ENCODE measurements around the gene FAM78A. TPM values are rescaled to one million over a fixed set of nuclear protein-coding genes. Genes with fewer than 3 reads are reported as not detected.

FAM78A gene
- total and polyA plus RNA-seq, 2 of the 8 experiments (the other 6 are each of a cell fraction or from before 2014, with no cell fraction given), result 3.1 TPM

- no peak overlapping the region for H3K56ac ChIP-seq (replicated peaks; ENCODE audit: insufficient read length, low read depth, low read length)
- H3K36me3 ChIP-seq (ENCODE audit: control insufficient read depth in 2 of 4, insufficient read depth in 4 of 4, low read length in 3 of 4), result no peaks in the 10 kb centered on the region
- H3K23me2 ChIP-seq (ENCODE audit: low read depth, low read length), result no peaks in the 10 kb centered on the region
- CTCF ChIA-PET (ENCODE audit: partially characterized antibody), result interaction anchor here (1.0 to 2.4 kb wide), 4 partner anchors 25 to 117 kb away, joined by 3 to 8 read pairs (median 4); no protein-coding TSS in a partner anchor
- H3K9me3 ChIP-seq (ENCODE audit: insufficient read depth in 2 of 2, low read depth in 1 of 2, low read length in 1 of 2), result no peaks in the 10 kb centered on the region
- H2BK15ac ChIP-seq (ENCODE audit: low read length), result no peak overlapping the region
- no peak overlapping the region for H3K4me2 ChIP-seq (ENCODE audit: insufficient read depth in 1 of 2, low read depth in 2 of 2, low read length in 2 of 2)
- H2BK20ac ChIP-seq (ENCODE audit: low read length), result no peak overlapping the region
- H2AK5ac ChIP-seq (ENCODE audit: low read depth, low read length), result no peak overlapping the region
- no peak overlapping the region for H2BK5ac ChIP-seq (ENCODE audit: low read depth, low read length)
- H4K5ac ChIP-seq (ENCODE audit: insufficient read length, low read depth, low read length), result no peak overlapping the region
- no peaks in the 10 kb centered on the region for H3K79me1 ChIP-seq (ENCODE audit: low read depth, low read length)
- peaks cover 0 to 2% (median 0%) of the 10 kb centered on the region in 4 experiments; a peak in 1 of 7 replicates for H3K4me1 ChIP-seq (replicated peaks in 1 of 4; ENCODE audit: control insufficient read depth in 3 of 4, insufficient read depth in 4 of 4, low read length in 3 of 4)
- H3K9ac ChIP-seq (replicated peaks in 1 of 4; ENCODE audit: extremely low read depth in 1 of 4, low read depth in 3 of 4, low read length in 3 of 4), result no peak overlapping the region
- no peak overlapping the region for H2BK12ac ChIP-seq (ENCODE audit: low read depth, low read length)
- H3K18ac ChIP-seq (ENCODE audit: extremely low read depth, low read length), result no peak overlapping the region
- no peak overlapping the region for H4K91ac ChIP-seq (replicated peaks; ENCODE audit: insufficient read length, low read length)
- no peak overlapping the region for H3K4ac ChIP-seq (replicated peaks; ENCODE audit: insufficient read length, low read depth, low read length)
- no peak overlapping the region for H2BK120ac ChIP-seq (replicated peaks; ENCODE audit: low read depth, low read length)
- WGBS, 2 experiments (ENCODE audit: extremely low coverage in 1 of 2, insufficient coverage in 1 of 2, insufficient read length in 1 of 2, insufficient replicate concordance in 2 of 2, low coverage in 1 of 2, low lambda C conversion rate in 2 of 2, missing lambda C conversion rate in 1 of 2), result 94% methylated on average over 8 of the region's 8 CpGs; no CpG with 5 or more reads in 1 of the 2 experiments
- no peak overlapping the region for H4K8ac ChIP-seq (ENCODE audit: extremely low read depth, insufficient read depth, low read length)
- no peak for DNase-seq (ENCODE audit: low read depth in 1 of 2, low spot score in 2 of 2)
- no peaks in the 10 kb centered on the region for H3K27me3 ChIP-seq (replicated peaks in 1 of 4; ENCODE audit: control insufficient read depth in 3 of 4, extremely low read depth in 1 of 4, insufficient read depth in 3 of 4, low read length in 3 of 4)
- H3K23ac ChIP-seq (ENCODE audit: insufficient read length), result no peak overlapping the region
- no peak overlapping the region for H3K4me3 ChIP-seq (ENCODE audit: extremely low read depth in 1 of 4, insufficient read depth in 2 of 4, low read depth in 3 of 4, low read length in 4 of 4)
- no peak overlapping the region for H3K14ac ChIP-seq (ENCODE audit: insufficient read length)
- H2AFZ ChIP-seq (ENCODE audit: low read length), result no peak overlapping the region
- POLR2A ChIA-PET (ENCODE audit: partially characterized antibody), result interaction anchor here (1.6 kb wide), 1 partner anchor 12 kb away, joined by 3 read pairs; no protein-coding TSS in a partner anchor
- no peak overlapping the region for H3K27ac ChIP-seq (ENCODE audit: low read depth, low read length)
- no peaks in the 10 kb centered on the region for H3K79me2 ChIP-seq (ENCODE audit: control insufficient read depth in 1 of 2, insufficient read depth in 2 of 2, low read length in 2 of 2)
- H4K20me1 ChIP-seq (replicated peaks in 1 of 2; ENCODE audit: control insufficient read depth in 1 of 2, insufficient read depth in 2 of 2, low read length in 2 of 2), result no peaks in the 10 kb centered on the region
- FAIRE-seq, result no peak
- TF ChIP-seq RXRA (IDR thresholded peaks at IDR 0.05; ENCODE audit: insufficient read depth, low read depth, low read length) (no peak), EGR1 (IDR thresholded peaks at IDR 0.05; ENCODE audit: borderline replicate concordance, low read depth, low read length) (no peak), CHD2 (IDR thresholded peaks at IDR 0.05; ENCODE audit: low read length) (no peak), CTCF (IDR thresholded peaks at IDR 0.05; ENCODE audit: control extremely low read depth in 1 of 3, insufficient read depth in 1 of 3, low read depth in 1 of 3, low read length in 3 of 3) (no peak), ZNF274 (IDR thresholded peaks at IDR 0.05; ENCODE audit: borderline replicate concordance, extremely low read depth, low read length) (no peak), HDAC2 (IDR thresholded peaks at IDR 0.05; ENCODE audit: borderline replicate concordance in 1 of 2, low read depth in 2 of 2, low read length in 2 of 2) (no peak), SIX5 (IDR thresholded peaks at IDR 0.05; ENCODE audit: low read depth, low read length) (no peak), RBBP5 (IDR thresholded peaks at IDR 0.05; ENCODE audit: borderline replicate concordance, low read depth, low read length) (no peak), RAD21 (IDR thresholded peaks at IDR 0.05 in 1 of 2, conservative IDR thresholded peaks at IDR 0.05 in 1 of 2; ENCODE audit: low read depth in 2 of 2, low read length in 2 of 2) (no peak)
These were observed 20.7 kb upstream of the FAM78A start for GRCh38 chr9:131296906-131297500.

Data from H1 (cell line).